ENCODE data around the gene NSD1.

DNA sequence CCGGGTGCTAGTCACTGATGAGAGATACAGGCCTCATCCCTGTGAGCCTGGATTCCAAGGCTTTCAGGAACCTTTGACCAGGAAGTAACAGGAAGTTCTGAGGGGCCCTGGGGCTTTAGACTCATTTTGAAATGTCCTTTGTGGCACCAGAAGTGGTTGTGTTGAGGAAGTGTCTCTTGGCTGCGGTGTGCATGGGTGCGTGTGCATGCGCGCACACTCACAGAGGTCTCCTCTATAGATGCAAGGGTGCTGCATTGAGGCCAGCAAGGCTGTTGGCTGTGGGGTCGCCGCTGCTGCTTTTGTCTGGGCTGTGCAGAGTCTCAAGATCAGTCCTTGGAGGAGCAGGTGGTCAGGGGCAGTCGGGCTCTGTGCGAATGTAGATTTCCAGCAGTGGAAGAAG is 162.4 kb downstream of the NSD1 start:
- TF ChIP-seq CREB1 (IDR thresholded peaks at IDR 0.05): no peak
- TF ChIP-seq POLR2AphosphoS5 (IDR thresholded peaks at IDR 0.05; ENCODE audit: low read depth, low read length): peak; percentile 33; the same call in 1 of the 2 replicates
